Measurements from ENCODE around the gene CEND1.
A peak's percentile ranks its signal among the peaks of the same experiment; 100 is the strongest.

DNA sequence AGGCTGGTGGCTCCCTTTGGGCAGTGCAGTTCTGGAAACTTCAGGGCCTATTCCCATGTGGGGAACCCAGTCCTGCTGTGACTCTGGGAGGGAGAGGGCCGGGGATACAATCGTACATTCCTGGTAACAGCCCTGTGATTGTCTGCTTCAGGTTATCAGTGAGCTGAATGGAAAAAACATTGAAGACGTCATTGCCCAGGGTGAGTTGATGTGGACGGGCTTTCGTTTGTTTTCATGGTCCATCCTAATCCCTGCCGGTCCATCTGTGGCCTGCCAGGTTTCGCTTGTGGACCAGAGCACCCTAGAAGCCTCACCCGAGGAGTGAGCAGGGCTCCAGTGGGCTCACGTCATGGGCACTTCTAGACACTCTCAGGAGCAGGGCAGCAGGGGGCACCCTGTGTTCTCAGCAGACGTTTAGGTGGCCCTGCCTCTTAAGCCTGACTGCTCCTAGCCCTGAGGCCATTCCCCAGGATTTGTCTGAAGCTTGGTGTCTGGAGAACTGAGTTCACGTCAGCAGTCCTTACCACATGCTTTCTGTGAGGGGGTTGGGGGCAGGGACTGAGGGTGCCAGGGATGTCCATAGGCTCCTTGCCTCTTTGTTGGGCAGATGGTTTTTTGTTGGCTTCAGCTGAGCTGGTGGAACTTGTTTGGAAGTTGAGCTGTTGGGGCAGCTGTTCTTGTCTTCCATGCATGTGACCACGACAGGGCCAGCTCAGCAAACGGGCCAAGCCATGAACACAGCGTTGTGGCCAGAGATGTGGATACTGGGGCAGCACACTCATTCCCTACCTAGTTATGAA lies 21.8 kb upstream of the CEND1 start:
- TF ChIP-seq CTCF (conservative IDR thresholded peaks at IDR 0.05; ENCODE audit: low read depth, low read length) (0 out of 2 replicates have a peak, but pooled peaks have one; percentile 2), POLR2A (IDR thresholded peaks at IDR 0.05; ENCODE audit: low read depth, low read length) (no peak; the same call in 1 of the 2 replicates), RAD21 (IDR thresholded peaks at IDR 0.05; ENCODE audit: low read length) (no peak; the same call in 1 of the 2 replicates), BHLHE40 (IDR thresholded peaks at IDR 0.05; ENCODE audit: low read depth, low read length) (no peak), MAFK (IDR thresholded peaks at IDR 0.05; ENCODE audit: low read depth, low read length) (no peak)

Measured in IMR-90 (cell line).